Esophagus squamous epithelium (tissue), 4 donors: ENCODE results near the gene PCCA.

ENCODE experiments used
- POLR2A ChIP-seq, 4 donors: fragments of 450-650 bp; IDR thresholded peaks; one replicate each; pipeline ENCODE4 v1.6.1; 2017; ENCODE audit warnings: antibody characterized with exemption in 4 of 4, mild to moderate bottlenecking in 4 of 4, moderate library complexity in 3 of 4
- TF ChIP-seq, protein P1 (sequence below), 6 experiments: fragments of 450-650 bp in 4 of 6; fragments of 200-600 bp in 2 of 6; sonication (generic) in 2 of 6; IDR thresholded peaks; one replicate each; pipeline ENCODE4 v1.5.1; 2016 to 2019; ENCODE audit warnings: antibody characterized with exemption in 6 of 6, mild to moderate bottlenecking in 4 of 6, moderate library complexity in 4 of 6

DNA sequence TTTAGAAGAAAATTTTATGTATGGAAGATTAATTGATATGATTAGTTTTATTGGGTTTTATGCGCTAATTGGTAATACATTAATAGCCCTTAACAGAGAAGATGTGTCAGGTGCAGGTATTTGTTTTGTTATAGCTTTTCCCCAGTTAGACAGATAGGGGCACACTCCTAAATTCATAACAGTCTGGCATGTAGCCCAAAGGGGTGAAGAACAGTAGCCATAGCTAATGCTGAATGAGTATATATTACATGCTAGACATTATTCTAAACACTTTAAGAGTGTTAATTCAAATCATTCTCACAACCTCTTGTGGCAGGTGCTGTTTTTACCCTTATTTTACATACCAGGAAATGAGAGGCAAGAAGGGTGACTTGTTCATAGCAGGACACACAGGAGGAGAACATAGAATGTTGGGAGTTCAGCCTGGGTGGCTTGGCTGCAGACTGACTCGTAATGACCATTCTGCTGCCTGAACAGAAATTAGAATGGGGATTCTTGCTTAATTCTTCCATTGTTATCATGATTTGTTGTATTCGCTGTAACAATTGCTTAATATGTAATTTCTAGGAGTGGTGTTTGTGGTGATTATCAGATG lies 20.1 kb downstream of the PCCA start:
- TF ChIP-seq, protein P1, sequence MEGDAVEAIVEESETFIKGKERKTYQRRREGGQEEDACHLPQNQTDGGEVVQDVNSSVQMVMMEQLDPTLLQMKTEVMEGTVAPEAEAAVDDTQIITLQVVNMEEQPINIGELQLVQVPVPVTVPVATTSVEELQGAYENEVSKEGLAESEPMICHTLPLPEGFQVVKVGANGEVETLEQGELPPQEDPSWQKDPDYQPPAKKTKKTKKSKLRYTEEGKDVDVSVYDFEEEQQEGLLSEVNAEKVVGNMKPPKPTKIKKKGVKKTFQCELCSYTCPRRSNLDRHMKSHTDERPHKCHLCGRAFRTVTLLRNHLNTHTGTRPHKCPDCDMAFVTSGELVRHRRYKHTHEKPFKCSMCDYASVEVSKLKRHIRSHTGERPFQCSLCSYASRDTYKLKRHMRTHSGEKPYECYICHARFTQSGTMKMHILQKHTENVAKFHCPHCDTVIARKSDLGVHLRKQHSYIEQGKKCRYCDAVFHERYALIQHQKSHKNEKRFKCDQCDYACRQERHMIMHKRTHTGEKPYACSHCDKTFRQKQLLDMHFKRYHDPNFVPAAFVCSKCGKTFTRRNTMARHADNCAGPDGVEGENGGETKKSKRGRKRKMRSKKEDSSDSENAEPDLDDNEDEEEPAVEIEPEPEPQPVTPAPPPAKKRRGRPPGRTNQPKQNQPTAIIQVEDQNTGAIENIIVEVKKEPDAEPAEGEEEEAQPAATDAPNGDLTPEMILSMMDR (IDR thresholded peaks at IDR 0.05), result no peak
- no peak for TF ChIP-seq POLR2A (IDR thresholded peaks at IDR 0.05)
